ENCODE results near the gene ARHGEF5. TPM values are rescaled to one million over a fixed set of nuclear protein-coding genes. Genes with fewer than 3 reads are reported as not detected.

ARHGEF5 gene
- total RNA-seq, 1 experiment from 2014 or later: 51.5 TPM

- intact Hi-C loops (cut with micrococcal nuclease; ENCODE audit: unreplicated experiment): no loop called here
- H3K27ac Mint-ChIP-seq (ENCODE audit: unreplicated experiment): no peak overlapping the region
- peaks cover 15% of the 10 kb centered on the region for H3K9me3 Mint-ChIP-seq (ENCODE audit: low read depth, unreplicated experiment)
- no peak for DNase-seq
- H3K36me3 Mint-ChIP-seq (ENCODE audit: insufficient read depth, unreplicated experiment): no peaks in the 10 kb centered on the region
- H3K4me1 Mint-ChIP-seq (ENCODE audit: low read depth, unreplicated experiment): no peaks in the 10 kb centered on the region
- no TSS peak for BruUV-seq (replicated peaks)
- H3K27me3 Mint-ChIP-seq (ENCODE audit: unreplicated experiment): no peaks in the 10 kb centered on the region
- CTCF ChIA-PET: no interaction called here
- no peak overlapping the region for H3K4me3 Mint-ChIP-seq (ENCODE audit: low read depth, unreplicated experiment)
- TF ChIP-seq CTCF (IDR thresholded peaks at IDR 0.05; ENCODE audit: unreplicated experiment): no peak
Measured at GRCh38 chr7:144428431-144428830, 73.2 kb downstream of the ARHGEF5 start.

Other genes starting within 250 kb of the ARHGEF5 start
- not detected in 2 replicates for gene OR2A2, start 245.8 kb upstream of the ARHGEF5 start, total RNA-seq (2022)
- not detected in 2 replicates for gene OR2A14, start 232.2 kb upstream of the ARHGEF5 start, total RNA-seq (2022)
- gene CTAGE4, start 171.9 kb upstream of the ARHGEF5 start, total RNA-seq (2022): 20.0 and 20.7 TPM in 2 replicates
- 11.8 and 13.7 TPM in 2 replicates for gene ARHGEF35, start 159.6 kb upstream of the ARHGEF5 start, total RNA-seq (2022)
- not detected in 2 replicates for gene OR2A42, start 115.8 kb upstream of the ARHGEF5 start, total RNA-seq (2022)
- gene OR2A7, start 90.6 kb upstream of the ARHGEF5 start, total RNA-seq (2022): 16.3 and 18.9 TPM in 2 replicates
- 3.9 and 4.3 TPM in 2 replicates for gene CTAGE8, start 86.1 kb upstream of the ARHGEF5 start, total RNA-seq (2022)
- not detected in 2 replicates for gene OR2A1, start 43.0 kb upstream of the ARHGEF5 start, total RNA-seq (2022)
- gene NOBOX, start 48.3 kb downstream of the ARHGEF5 start, total RNA-seq (2022): not detected in 2 replicates

Measured in Calu3 (cell line).